Measurements from ENCODE around the gene TRMT11.

GRCh38 chr6:125940247-125941041, 45.9 kb upstream of the TRMT11 start:
- TF ChIP-seq CTCF (IDR thresholded peaks at IDR 0.05) (no peak), POLR2A (IDR thresholded peaks at IDR 0.05) (no peak)

All from thyroid gland (tissue), 4 donors.